GM19467 (cell line): Measurements from ENCODE around the gene C16orf78.

Source experiments
- ATAC-seq: cut with Tn5 transposase; IDR thresholded peaks from one replicate; pipeline ENCODE4 v1.9.1; 2021; ENCODE audit warnings: mild to moderate bottlenecking, moderate library complexity; ENCODE audit not compliant: unreplicated experiment

Gene C16orf78

GRCh38 chr16:49378816-49379215, 5.2 kb downstream of the C16orf78 start:
- ATAC-seq, result no peak

DNA sequence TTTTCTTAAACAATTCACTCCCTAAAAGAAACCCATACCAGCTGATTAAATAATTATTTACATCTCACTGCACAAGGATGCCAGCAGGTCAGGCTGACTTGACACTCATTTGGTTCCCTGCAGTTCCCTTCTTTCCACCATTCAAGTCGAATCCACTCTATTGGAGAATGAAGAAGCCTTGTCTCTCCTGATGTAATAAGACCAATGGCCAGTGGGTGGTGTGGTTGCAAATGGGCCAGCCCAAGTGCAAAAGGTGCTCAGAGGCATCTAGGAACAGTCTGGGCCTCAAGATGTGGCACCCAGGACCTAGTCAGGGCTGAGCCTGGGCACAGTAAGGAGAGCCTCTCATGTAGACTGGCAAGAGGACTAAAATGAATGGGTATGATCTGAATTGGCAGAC, 9.3 kb downstream of the C16orf78 start:
- ATAC-seq, result no peak

DNA sequence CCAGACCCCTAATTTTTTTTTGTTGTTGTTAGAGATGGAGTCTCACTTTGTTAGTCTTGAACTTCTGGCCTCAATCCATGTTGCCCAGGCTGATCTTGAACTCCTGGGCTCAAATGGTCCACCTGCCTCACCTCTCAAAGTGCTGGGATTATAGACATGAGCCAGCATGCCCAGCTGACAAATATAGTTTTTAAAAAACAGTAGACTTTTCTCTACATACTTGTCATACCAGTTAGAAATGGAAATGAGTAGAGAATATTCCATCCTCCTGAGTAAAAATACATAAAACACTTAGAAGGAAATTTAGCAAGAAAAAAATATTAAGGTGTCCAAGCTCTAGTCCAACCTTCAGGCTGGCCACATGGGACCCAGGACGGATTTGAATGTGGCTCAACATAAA, 21.4 kb downstream of the C16orf78 start:
- no peak for ATAC-seq

DNA sequence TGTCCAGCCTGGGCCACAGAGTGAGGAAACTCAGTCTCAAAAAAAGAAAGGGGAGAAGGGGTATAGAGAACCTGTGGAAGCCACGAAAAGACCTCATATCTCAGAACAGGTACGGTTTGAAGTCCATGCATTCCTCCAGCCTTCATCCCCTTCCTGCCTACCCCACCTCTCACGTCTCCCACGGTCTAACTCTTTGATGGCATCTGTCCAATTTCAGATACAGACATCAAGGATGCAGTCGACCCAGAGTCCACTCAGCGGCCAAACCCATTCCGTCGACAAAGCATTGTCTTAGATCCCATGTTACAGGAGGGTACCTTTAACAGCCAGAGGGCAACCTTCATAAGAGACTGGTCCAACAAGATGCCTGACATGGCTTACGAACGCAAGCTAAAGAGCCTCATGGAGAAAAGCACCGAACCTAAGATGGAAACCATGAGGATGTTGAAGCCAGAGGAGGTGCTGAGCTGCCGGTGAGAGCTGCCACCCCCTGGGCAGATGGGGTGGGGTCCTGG, 22.7 kb downstream of the C16orf78 start:
- no peak for ATAC-seq

GRCh38 chr16:49398761-49399160, 25.2 kb downstream of the C16orf78 start:
- ATAC-seq, result no peak

DNA sequence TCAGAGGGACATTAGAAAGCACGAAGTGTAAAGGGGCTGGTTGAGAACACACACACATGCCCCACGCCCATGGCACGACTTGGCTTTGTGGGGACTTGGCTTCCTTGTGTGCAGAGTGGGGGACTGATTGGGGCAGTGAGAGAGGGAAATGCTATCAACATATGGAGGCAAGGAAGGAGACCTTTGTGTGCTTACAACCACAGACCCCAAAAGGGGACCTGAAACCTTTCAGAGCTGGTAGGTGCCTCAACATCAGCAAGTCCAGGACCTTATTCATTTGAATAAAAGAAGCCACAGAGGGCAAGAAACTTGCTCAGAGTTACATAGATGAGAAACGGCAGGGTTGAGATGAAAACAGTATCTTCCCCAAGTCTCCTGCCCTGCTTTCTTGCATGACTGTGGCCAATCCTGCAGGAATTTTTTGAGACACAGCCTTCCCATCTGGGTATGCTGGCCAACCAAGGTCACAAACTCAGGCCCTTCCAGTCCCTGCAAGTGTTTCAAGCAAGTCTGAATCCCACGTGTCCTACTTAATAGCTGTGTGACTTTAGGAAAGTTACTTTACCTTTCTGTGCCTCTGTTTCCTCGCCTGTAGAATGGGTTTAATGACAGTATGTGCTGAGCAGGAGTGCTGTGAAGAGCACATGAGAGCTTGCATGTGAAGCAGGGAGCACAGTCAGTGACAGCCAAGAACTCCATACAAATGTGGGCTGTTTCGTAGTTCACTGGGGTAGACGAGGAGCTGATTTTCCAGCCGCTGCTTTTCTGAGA, 26.2 kb downstream of the C16orf78 start:
- ATAC-seq, result peak; percentile 99

- ATAC-seq, result no peak
These were observed 27.0 kb downstream of the C16orf78 start for GRCh38 chr16:49400611-49401010.

- ATAC-seq, result no peak
These were observed 31.5 kb downstream of the C16orf78 start for GRCh38 chr16:49405123-49405522.

DNA sequence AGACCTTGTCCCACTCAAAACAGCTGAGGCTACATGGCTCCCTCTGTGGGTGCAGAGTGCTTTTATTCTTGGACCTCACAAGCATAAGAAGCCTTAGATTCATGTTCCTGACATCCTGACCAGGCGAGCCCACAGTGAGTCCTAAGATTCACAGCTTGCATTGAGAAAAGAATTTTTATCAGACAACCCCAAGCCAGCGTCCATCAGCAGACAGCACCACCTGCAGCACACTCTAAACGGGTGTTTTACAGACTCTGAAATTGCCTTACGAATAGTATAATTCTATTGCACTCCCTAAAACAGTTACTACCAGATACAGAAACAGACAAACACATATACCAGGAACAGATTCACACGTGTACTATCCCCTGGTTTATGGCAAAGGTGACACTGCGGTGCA, 31.9 kb downstream of the C16orf78 start:
- ATAC-seq, result no peak

GRCh38 chr16:49407873-49408550, 34.4 kb downstream of the C16orf78 start:
- peak; percentile 91 for ATAC-seq

GRCh38 chr16:49409121-49409520, 35.5 kb downstream of the C16orf78 start:
- ATAC-seq, result no peak

GRCh38 chr16:49410226-49410625, 36.6 kb downstream of the C16orf78 start:
- no peak for ATAC-seq

DNA sequence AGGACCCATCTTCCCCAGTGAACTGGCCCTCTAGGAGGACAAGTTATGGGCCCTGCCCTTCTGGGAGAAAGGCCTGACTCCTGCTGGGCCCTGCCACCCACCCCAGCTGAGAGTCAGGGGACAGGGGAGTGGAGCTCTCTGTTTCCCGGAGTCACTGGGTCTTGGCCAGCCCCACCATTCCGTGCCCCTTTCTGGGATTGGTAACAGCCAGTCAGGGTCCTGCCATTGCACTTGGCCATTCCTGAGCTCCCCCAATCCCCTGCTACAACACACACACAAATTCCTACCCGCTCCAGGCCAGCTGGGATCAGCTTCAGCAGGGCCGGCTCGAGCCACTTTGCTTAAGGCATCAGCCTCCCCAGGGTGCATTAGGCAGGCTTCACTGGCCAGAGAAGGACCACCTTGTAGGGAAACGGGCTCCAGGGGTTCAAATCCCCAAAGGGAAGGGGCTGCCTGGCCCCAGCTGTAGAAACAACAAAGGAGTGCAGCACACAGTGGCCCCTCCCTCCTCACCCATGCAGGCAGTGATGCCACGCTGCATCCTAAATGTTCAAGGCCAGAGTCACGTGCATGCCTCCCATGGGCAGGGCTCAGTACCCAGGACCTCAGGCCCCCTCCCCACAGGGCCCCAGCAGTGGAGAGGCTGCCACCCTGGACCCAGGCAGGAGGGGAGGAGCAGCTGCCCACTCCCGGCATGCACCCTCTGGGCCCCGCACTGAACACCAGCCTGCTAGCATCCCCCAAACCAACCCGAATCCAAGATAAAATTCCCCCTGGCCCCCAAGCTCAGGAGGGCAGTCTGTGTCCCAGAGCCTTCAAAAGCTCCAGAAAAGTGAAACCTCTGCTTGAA, 37.7 kb downstream of the C16orf78 start:
- ATAC-seq, result no peak

GRCh38 chr16:49414671-49415070, 41.1 kb downstream of the C16orf78 start:
- ATAC-seq, result no peak

DNA sequence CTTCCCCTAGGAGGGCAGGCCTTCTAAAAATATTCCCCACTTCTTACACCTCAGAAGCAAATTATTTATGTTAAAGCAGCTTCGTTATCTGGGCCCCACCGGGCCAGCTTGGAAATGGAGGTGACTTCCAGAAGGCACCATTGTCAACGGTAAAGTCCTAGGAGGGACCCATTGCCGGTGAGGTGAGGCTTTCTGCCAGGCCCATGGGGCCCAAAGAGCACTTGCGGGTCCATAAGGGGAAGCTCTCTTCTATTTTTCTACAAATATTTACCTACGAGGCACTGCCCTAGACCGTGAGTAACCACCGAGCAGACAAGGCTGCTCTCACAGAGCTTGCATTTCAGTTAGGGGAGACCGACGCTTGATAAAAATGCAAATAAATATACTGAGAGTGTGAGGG, 41.5 kb downstream of the C16orf78 start:
- no peak for ATAC-seq

GRCh38 chr16:49416001-49416675, 42.5 kb downstream of the C16orf78 start:
- no peak for ATAC-seq

- ATAC-seq, result no peak
These were observed 43.8 kb downstream of the C16orf78 start for GRCh38 chr16:49417354-49417753.

DNA sequence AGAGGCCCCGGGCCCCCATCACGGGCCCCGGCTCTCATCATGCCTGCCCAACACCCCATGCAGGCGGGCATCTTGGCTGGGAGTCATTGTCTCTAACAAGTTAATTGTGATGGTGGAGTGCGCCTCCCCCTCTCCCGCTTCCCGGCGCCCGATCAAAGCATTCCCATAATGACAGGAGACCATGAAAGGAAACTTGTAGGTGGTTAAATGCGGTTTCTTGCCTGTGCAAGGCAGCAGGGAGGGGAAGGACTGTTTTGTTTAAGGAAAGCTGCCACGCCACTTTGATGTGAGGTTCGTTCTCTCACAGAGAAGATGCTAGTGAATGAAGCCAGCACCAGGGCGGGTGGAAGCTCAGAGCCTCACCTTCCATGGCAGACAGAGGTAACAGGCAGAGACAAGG, 45.4 kb downstream of the C16orf78 start:
- no peak for ATAC-seq

- no peak for ATAC-seq
These were observed 46.3 kb downstream of the C16orf78 start for GRCh38 chr16:49419862-49420261.

DNA sequence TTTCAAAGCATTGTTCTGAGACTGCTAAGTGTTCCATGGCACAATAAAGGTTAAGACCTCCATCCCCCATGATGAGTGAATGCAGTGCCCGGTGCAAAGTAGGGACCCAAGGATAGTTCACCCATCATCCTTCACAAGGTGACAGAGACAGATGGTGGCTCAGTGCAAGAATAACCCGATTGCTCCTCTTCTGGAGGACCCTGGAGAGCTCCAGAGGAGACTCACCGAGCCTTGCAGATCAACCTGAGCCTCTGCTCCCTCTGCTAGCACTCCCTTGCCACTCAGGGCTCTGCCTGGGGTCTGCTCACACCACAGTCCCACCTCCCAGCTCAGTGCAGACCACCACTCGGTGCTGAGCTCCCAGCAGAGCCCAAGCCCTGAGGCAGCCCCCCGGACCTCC, 49.3 kb downstream of the C16orf78 start:
- no peak for ATAC-seq

- no peak for ATAC-seq
These were observed 51.4 kb downstream of the C16orf78 start for GRCh38 chr16:49424961-49425360.
